ENCODE measurements around the gene VPS35L.

DNA sequence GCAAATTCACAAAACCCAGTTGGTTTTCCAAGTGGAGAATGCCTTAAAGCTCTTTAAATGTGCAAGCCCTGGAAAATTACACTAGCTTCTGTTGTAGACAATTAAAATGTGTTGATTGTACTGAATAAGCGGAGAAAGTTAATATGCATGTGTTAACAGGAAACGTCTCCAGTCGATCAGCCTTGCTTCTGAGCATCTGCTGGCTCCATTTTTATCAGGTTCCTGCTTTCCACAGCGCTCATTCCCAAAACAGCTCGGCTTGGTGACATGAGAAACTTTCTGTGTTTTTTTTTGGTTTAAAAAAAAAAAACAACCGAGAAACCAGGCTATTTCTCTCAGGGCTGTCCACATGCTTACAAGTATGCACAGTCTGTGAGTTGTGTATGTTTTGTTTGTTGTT is 60.7 kb downstream of the VPS35L start:
- TF ChIP-seq ZNF749 (CRISPR knock-in tag; IDR thresholded peaks at IDR 0.05; ENCODE audit: borderline replicate concordance) (no peak), EZH2 (conservative IDR thresholded peaks at IDR 0.05; ENCODE audit: low read depth, low read length) (no peak), SMC3 (IDR thresholded peaks at IDR 0.05; ENCODE audit: low read length) (no peak), NPAS2 (CRISPR knock-in tag; IDR thresholded peaks at IDR 0.05; ENCODE audit: borderline replicate concordance) (no peak)
- TF ChIP-seq, protein P1, sequence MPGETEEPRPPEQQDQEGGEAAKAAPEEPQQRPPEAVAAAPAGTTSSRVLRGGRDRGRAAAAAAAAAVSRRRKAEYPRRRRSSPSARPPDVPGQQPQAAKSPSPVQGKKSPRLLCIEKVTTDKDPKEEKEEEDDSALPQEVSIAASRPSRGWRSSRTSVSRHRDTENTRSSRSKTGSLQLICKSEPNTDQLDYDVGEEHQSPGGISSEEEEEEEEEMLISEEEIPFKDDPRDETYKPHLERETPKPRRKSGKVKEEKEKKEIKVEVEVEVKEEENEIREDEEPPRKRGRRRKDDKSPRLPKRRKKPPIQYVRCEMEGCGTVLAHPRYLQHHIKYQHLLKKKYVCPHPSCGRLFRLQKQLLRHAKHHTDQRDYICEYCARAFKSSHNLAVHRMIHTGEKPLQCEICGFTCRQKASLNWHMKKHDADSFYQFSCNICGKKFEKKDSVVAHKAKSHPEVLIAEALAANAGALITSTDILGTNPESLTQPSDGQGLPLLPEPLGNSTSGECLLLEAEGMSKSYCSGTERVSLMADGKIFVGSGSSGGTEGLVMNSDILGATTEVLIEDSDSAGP (CRISPR knock-in tag; IDR thresholded peaks at IDR 0.05; ENCODE audit: borderline replicate concordance) = no peak

All from HepG2 (cell line).